Erythroblast (primary cell): ENCODE data around the gene LRRC1.

ENCODE experiments used
- GATA1 ChIP-seq: IDR thresholded peaks from 2 replicates; pipeline ENCODE4 v1.6.1; 2011; ENCODE audit warnings: low read depth, mild to moderate bottlenecking, control low read depth, low read length, moderate library complexity
- POLR2A ChIP-seq: IDR thresholded peaks from 2 replicates; pipeline ENCODE4 v1.6.1; 2011; ENCODE audit warnings: mild to moderate bottlenecking, low read length

- TF ChIP-seq POLR2A, result no peak
- TF ChIP-seq GATA1, result no peak
Measured at GRCh38 chr6:53906103-53906502, 111.3 kb downstream of the LRRC1 start.
